HG03558 (cell line): ENCODE measurements around the gene RASAL3.
"Not testable (repeated sequence)": the region's sequence is repeated elsewhere in the genome, so short reads cannot be mapped to it uniquely, and the experiment has no call there.

Experiments
- ATAC-seq: cut with Tn5 transposase; IDR thresholded peaks from one replicate; pipeline ENCODE4 v1.9.1; 2021; ENCODE audit warnings: moderate number of reproducible peaks; ENCODE audit not compliant: unreplicated experiment; ENCODE audit errors: extremely low read depth

The RASAL3 gene

DNA sequence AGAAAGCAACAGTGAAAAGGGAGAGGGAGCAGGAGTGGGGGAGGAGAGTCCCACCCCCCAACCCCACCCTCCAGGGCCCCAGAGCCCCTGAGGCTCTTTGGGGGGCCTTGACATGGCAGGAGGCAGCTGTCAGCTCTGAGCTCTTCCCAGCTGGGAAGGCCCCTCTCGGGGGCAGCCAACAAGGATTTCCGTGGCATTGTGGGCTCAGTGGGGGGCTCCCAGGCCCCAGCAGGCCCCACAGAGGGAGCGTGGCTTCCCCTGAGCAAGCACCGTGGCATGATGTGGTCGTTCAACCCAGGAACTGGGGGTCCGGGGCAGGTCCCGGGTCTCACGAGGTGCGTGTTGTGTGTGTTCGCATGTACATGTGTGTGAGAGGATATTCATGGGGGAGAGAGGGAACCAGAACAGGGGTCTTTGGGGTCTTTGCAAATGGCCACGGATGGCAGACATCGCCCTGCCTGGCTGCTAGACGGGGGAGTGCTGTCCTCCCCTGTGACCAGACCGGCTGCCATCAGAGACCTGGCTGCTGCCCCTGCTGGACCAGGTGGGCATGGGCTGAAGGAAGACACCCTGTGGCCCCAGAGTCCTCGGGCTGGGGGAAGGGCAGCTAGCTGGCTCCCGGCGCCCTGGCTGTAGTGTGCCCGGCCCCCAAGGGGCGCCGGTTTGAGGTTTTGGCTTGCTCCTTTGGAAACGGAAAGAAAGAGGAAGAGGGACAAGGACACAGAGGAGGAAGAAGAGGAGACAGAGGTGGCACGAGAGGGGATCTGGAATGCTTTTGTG lies 41.9 kb downstream of the RASAL3 start:
- ATAC-seq: no peak

DNA sequence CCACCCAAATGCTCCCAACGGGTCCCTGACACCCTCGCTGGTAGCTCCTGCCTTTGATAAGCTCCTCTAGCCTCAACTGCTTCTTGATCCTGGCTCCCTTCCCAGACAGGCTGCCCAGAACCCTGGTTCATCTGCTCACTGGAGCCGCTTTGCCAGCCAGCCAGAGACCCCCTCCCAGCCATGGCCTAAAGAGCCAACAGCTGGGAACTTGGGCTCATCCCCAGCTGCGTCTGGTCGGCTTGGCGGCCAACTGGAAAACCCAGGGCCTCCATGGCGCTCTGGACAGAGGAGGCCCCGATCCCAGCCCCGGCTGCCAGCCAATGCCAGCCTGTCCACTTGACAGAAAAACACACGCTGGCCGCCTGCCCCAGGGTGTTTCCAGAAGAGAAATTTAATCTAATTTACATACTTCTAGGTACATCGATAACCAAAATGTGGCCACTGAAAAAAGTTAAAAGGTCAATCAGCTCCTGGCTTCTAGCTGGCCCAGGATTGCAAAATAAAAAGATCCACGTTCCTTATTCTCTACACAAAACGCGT lies 42.6 kb downstream of the RASAL3 start:
- ATAC-seq: no peak

- no peak for ATAC-seq
These were observed 43.1 kb downstream of the RASAL3 start for GRCh38 chr19:15421136-15421695.

DNA sequence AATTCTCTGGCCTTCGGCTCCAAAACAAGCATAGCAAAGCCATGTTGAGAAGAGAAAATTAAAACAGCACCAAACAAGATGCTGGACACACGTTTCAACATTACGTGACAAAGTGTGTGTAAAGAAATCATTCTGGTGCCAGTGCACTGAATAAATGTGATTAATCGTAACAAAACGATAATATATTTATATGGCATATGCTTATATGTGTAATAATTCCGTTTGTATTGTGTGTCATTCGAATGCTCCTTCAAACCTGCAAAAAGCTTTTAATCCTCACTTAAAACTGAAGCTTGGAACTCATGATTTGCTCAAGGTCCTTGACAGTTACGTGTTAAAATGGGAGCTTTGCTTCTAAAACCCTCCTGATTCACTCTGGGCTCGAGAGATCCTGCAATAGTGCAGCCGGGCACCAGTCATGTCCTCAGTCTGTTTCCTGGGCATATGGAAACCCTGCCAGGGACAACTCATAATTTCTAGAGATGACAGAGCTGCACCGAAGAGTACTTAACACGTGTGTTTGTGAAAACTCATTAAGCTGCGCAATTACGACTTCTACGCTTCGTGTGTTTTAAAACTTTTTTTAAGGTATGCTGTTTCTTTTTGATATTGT lies 44.8 kb downstream of the RASAL3 start:
- no peak for ATAC-seq

DNA sequence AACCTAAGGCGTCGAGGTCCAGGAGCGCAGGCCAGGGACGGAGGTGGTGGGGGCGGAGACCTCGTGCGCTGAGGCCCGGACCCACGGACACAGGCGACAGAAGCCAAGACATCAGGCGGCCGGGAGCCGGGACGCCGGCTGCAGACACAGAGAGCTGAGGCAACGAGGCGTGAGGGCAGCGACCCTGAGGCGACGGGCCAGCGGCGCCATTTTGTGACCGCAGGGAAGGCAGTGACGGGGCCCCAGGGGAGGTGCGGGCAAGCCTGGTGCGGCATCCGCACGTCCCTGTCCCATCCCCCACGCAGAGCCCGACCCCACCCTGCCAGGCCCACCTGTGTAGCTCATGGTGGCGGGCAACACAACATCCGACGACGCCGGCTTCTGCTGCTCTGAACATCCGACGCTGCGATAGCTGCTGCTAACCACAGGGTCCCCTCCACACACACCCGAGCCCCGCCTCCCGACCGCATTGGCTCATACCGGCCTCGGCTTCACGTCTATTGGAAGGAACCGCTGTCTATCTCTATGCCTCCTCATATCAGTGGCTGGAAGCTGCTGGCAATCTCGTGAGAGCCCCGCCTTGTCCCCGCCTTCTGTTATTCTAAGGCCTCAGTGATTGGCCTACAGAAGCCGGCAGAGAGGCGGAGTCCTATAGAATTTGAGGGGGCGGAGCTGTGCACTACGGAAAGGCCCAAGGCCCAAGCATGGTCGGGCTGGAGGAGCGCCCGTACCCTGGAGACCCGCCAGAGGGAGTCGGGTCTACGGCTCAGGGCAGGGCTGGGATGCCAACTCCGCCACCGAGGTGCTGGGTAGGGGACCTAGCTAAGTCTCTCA lies 45.5 kb downstream of the RASAL3 start, which contains the start of gene AKAP8L:
Gene AKAP8L (minus strand): TSS at position 410 of the 834 bp plus-strand sequence. CDS start 65 bp downstream, at position 345.
- ATAC-seq: peak; percentile 81

DNA sequence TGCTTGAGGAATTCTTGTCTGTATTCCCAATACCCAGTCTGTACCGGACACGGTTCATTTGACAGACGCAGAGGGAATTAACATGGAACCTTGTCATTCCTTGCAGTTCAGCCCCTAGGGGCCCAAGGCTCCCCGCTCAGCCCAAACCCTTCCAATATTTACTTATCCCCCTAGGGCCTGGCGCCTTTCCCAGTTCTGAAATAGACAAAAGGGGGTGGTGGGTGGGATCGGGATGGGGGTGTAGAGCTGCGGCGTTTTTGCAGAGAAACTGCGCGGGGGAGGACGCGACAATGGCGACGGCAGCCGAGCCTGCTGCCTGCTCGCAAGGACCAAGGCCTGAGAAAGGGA lies 46.1 kb downstream of the RASAL3 start:
- ATAC-seq: no peak

- ATAC-seq: no peak
These were observed 46.6 kb downstream of the RASAL3 start for GRCh38 chr19:15417699-15418098.

GRCh38 chr19:15412832-15413231 lies 51.5 kb downstream of the RASAL3 start:
- no peak for ATAC-seq

DNA sequence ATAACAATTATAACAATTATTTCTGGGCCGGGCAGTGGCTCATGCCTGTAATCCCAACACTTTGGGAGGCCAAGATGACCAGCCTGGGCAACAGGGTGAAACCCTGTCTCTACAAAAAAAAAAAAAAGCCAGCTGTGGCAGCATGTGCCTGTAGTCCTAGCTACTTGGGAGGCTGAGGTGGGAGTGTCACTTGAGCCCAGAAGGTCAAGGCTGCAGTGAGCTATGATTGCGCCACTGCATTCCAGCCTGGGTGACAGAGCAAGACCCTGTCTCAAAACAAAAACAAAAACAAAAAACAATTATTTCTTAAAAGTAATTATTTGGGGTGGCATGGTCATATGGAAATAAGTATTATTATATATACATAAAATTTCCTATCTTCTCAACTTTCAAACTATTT lies 53.0 kb downstream of the RASAL3 start:
- not testable (repeated sequence) for ATAC-seq

GRCh38 chr19:15404780-15405211 lies 59.5 kb downstream of the RASAL3 start:
- no peak for ATAC-seq

GRCh38 chr19:15404097-15404779 lies 60.1 kb downstream of the RASAL3 start:
- no peak for ATAC-seq

GRCh38 chr19:15403151-15403531 lies 61.2 kb downstream of the RASAL3 start:
- ATAC-seq: no peak

DNA sequence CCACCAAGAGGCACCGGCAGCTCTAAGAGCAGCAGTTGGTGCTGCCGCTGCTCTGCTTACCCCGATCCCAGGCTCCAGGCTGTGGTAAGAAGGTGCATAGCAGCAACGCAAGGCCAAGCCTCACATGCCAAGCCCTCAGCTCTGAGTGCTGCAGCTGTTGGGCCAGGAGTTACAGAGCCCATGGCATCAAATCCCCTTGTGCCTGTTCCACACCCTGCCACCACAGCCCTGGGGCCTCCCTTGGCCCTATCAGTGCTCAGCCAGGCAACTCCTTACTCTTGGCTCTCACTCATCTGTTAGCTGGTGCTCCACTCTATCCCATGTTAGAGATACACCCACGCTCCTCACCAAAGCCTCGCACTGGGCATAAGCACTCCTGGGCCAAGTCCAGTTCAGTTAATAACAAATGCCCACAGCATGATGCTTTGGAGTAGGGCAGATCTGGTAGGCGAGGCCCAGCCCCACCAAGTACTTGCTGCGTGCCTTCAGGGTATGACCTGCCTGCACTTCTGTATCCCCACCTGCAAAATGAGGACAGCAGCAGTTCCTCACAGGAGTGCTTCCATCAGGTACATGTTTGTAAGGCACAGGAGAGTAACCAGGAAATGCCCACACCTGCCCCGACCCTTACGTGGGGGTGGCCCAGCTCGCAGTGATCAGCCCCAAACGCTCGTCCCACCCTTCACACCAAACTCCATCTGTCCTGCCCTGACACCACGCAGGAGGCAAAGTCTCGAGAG lies 61.8 kb downstream of the RASAL3 start:
- no peak for ATAC-seq
